Articular chondrocyte of knee joint (primary cell): ENCODE measurements around the gene SLC10A4. TPM values are rescaled to one million over a fixed set of nuclear protein-coding genes. Genes with fewer than 3 reads are reported as not detected.

Experiments
- total RNA-seq: library from RNA; depleted of rRNA; stranded (reverse); fragments of >200 nt; gene quantifications from 2 replicates; pipeline ENCODE4 v1.2.3, GENCODE V29; 2012

The SLC10A4 gene, protein sequence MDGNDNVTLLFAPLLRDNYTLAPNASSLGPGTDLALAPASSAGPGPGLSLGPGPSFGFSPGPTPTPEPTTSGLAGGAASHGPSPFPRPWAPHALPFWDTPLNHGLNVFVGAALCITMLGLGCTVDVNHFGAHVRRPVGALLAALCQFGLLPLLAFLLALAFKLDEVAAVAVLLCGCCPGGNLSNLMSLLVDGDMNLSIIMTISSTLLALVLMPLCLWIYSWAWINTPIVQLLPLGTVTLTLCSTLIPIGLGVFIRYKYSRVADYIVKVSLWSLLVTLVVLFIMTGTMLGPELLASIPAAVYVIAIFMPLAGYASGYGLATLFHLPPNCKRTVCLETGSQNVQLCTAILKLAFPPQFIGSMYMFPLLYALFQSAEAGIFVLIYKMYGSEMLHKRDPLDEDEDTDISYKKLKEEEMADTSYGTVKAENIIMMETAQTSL
- total RNA-seq = not detected in 2 replicates

GRCh38 chr4:48483006-48483776, at the start of gene SLC10A4:
Gene SLC10A4 (plus strand): TSS chr4:48483343. CDS start chr4:48483562, 219 bp downstream.

GRCh38 chr4:48490012-48490679, 7.0 kb downstream of the SLC10A4 start, which contains the start of gene ZAR1:
Gene ZAR1 (plus strand): TSS chr4:48490252. CDS start chr4:48490292, 40 bp downstream.

Other genes starting within 250 kb of the SLC10A4 start
- gene TEC, start 213.5 kb upstream of the SLC10A4 start, total RNA-seq = 0.91 and 1.8 TPM in 2 replicates
- 73.6 and 107 TPM in 2 replicates for gene SLAIN2, start 141.8 kb upstream of the SLC10A4 start, total RNA-seq
- gene ZAR1, start 6.9 kb downstream of the SLC10A4 start, total RNA-seq = not detected in 2 replicates